Measurements from ENCODE around the gene NEDD8.

Gene NEDD8

GRCh38 chr14:24232121-24232644, at the start of gene NEDD8:
NEDD8 (minus strand) TSS chr14:24232367; CDS start chr14:24232267, 100 bp downstream.
- DNase-seq (ENCODE audit: low read depth), result peak; percentile 97

- DNase-seq (ENCODE audit: low read depth), result no peak
Observed at GRCh38 chr14:24281636-24282035, 49.5 kb upstream of the NEDD8 start.

- DNase-seq (ENCODE audit: low read depth), result no peak
Observed at GRCh38 chr14:24280797-24281460, 48.8 kb upstream of the NEDD8 start.

GRCh38 chr14:24279301-24280186, 47.4 kb upstream of the NEDD8 start:
- DNase-seq (ENCODE audit: low read depth), result no peak

GRCh38 chr14:24278424-24278823, 46.3 kb upstream of the NEDD8 start:
- no peak for DNase-seq (ENCODE audit: low read depth)

- DNase-seq (ENCODE audit: low read depth), result no peak
Observed at GRCh38 chr14:24277606-24278321, 45.6 kb upstream of the NEDD8 start.

- no peak for DNase-seq (ENCODE audit: low read depth)
Observed at GRCh38 chr14:24277071-24277470, 44.9 kb upstream of the NEDD8 start.

GRCh38 chr14:24274101-24274543, 42.0 kb upstream of the NEDD8 start:
- no peak for DNase-seq (ENCODE audit: low read depth)

- no peak for DNase-seq (ENCODE audit: low read depth)
Observed at GRCh38 chr14:24273422-24273998, 41.3 kb upstream of the NEDD8 start.

GRCh38 chr14:24272467-24272866, 40.3 kb upstream of the NEDD8 start:
- no peak for DNase-seq (ENCODE audit: low read depth)

GRCh38 chr14:24271834-24272263, 39.7 kb upstream of the NEDD8 start:
- no peak for DNase-seq (ENCODE audit: low read depth)

- peak; percentile 87 for DNase-seq (ENCODE audit: low read depth)
Observed at GRCh38 chr14:24271134-24271833, 39.1 kb upstream of the NEDD8 start, which contains the start of gene RABGGTA. RABGGTA (minus strand) TSS chr14:24271597; CDS start chr14:24271115, 482 bp downstream.

GRCh38 chr14:24270537-24271133, 38.5 kb upstream of the NEDD8 start:
- no peak for DNase-seq (ENCODE audit: low read depth)

- DNase-seq (ENCODE audit: low read depth), result no peak
Observed at GRCh38 chr14:24269910-24270536, 37.9 kb upstream of the NEDD8 start.

GRCh38 chr14:24269368-24269767, 37.2 kb upstream of the NEDD8 start:
- no peak for DNase-seq (ENCODE audit: low read depth)

- no peak for DNase-seq (ENCODE audit: low read depth)
Observed at GRCh38 chr14:24268225-24268624, 36.1 kb upstream of the NEDD8 start.

GRCh38 chr14:24267516-24267915, 35.3 kb upstream of the NEDD8 start:
- DNase-seq (ENCODE audit: low read depth), result no peak

- no peak for DNase-seq (ENCODE audit: low read depth)
Observed at GRCh38 chr14:24266344-24267244, 34.4 kb upstream of the NEDD8 start.

- DNase-seq (ENCODE audit: low read depth), result no peak
Observed at GRCh38 chr14:24264298-24264697, 32.1 kb upstream of the NEDD8 start.
